ENCODE data around the gene GMNN.

GMNN gene

GRCh38 chr6:24777227-24777626 is 2.5 kb downstream of the GMNN start:
- Histone ChIP-seq H3K23ac (ENCODE audit: low read length) (no peak overlapping the region), H3K36me3 (ENCODE audit: control insufficient read depth in 1 of 2, insufficient read depth in 2 of 2, low read length in 2 of 2) (peaks cover 4 to 9% of the 10 kb centered on the region in 2 experiments), H2BK5ac (ENCODE audit: low read depth, low read length, poor library complexity) (no peak overlapping the region), H2BK12ac (ENCODE audit: low read length) (no peak overlapping the region), H3K14ac (ENCODE audit: low read length) (no peak overlapping the region), H3K4me2 (ENCODE audit: low read length) (no peak overlapping the region), H4K8ac (ENCODE audit: low read depth, low read length) (no peak overlapping the region), H3K4me3 (ENCODE audit: low read depth, low read length) (no peak overlapping the region), H4K91ac (ENCODE audit: low read depth, low read length) (no peak overlapping the region), H3K18ac (ENCODE audit: low read length) (no peak overlapping the region), H3K27me3 (ENCODE audit: insufficient read depth, low read length) (no peaks in the 10 kb centered on the region), H2BK120ac (ENCODE audit: insufficient read depth, low read length, poor library complexity) (no peak overlapping the region), H3K4ac (ENCODE audit: low read depth, low read length) (no peak overlapping the region), H3K9me3 (ENCODE audit: insufficient read depth, low read depth, low read length) (no peaks in the 10 kb centered on the region), H3K4me1 (ENCODE audit: control insufficient read depth in 1 of 2, insufficient read depth in 2 of 2, low read length in 2 of 2) (peaks cover 3% of the 10 kb centered on the region in 2 experiments), H4K12ac (ENCODE audit: low read depth, low read length) (no peak overlapping the region), H3K27ac (ENCODE audit: low read depth, low read length) (no peak overlapping the region), H2AK5ac (ENCODE audit: low read length) (no peak overlapping the region), H2AFZ (ENCODE audit: insufficient read depth, low read length, poor library complexity) (no peak overlapping the region), H3K79me1 (ENCODE audit: low read length) (peaks cover 5% of the 10 kb centered on the region), H3K79me2 (ENCODE audit: control insufficient read depth, insufficient read depth, low read length, poor library complexity) (peaks cover 14% of the 10 kb centered on the region), H3K9ac (ENCODE audit: low read length) (no peak overlapping the region)
- no peak for DNase-seq
- no CpG with 5 or more reads among the region's 1 CpG for WGBS (ENCODE audit: extremely low coverage, insufficient coverage, insufficient read length)

GRCh38 chr6:24778121-24778520 is 3.4 kb downstream of the GMNN start:
- Histone ChIP-seq H4K8ac (ENCODE audit: low read depth, low read length) (peak overlapping the region; percentile 5), H2BK120ac (ENCODE audit: insufficient read depth, low read length, poor library complexity) (no peak overlapping the region), H3K18ac (ENCODE audit: low read length) (peak overlapping the region; percentile 84), H2AK5ac (ENCODE audit: low read length) (no peak overlapping the region), H4K91ac (ENCODE audit: low read depth, low read length) (no peak overlapping the region), H3K4me2 (ENCODE audit: low read length) (no peak overlapping the region), H3K23ac (ENCODE audit: low read length) (no peak overlapping the region), H3K9me3 (ENCODE audit: insufficient read depth, low read depth, low read length) (no peaks in the 10 kb centered on the region), H4K12ac (ENCODE audit: low read depth, low read length) (no peak overlapping the region), H2BK5ac (ENCODE audit: low read depth, low read length, poor library complexity) (no peak overlapping the region), H3K9ac (ENCODE audit: low read length) (no peak overlapping the region), H3K4me3 (ENCODE audit: low read depth, low read length) (no peak overlapping the region), H3K36me3 (ENCODE audit: control insufficient read depth in 1 of 2, insufficient read depth in 2 of 2, low read length in 2 of 2) (peaks cover 4 to 9% of the 10 kb centered on the region in 2 experiments), H3K4ac (ENCODE audit: low read depth, low read length) (peak overlapping the region; percentile 84), H3K79me1 (ENCODE audit: low read length) (peaks cover 5% of the 10 kb centered on the region), H2BK12ac (ENCODE audit: low read length) (no peak overlapping the region), H3K27ac (ENCODE audit: low read depth, low read length) (no peak overlapping the region), H2AFZ (ENCODE audit: insufficient read depth, low read length, poor library complexity) (no peak overlapping the region), H3K4me1 (ENCODE audit: control insufficient read depth in 1 of 2, insufficient read depth in 2 of 2, low read length in 2 of 2) (peaks cover 3% of the 10 kb centered on the region in 2 experiments), H3K27me3 (ENCODE audit: insufficient read depth, low read length) (no peaks in the 10 kb centered on the region), H3K79me2 (ENCODE audit: control insufficient read depth, insufficient read depth, low read length, poor library complexity) (peaks cover 14% of the 10 kb centered on the region), H3K14ac (ENCODE audit: low read length) (no peak overlapping the region)
- DNase-seq = no peak
- WGBS (ENCODE audit: extremely low coverage, insufficient coverage, insufficient read length) = no CpG with 5 or more reads among the region's 1 CpG

- Histone ChIP-seq H2BK12ac (ENCODE audit: low read length) (no peak overlapping the region), H2BK120ac (ENCODE audit: insufficient read depth, low read length, poor library complexity) (no peak overlapping the region), H3K4me2 (ENCODE audit: low read length) (no peak overlapping the region), H3K14ac (ENCODE audit: low read length) (no peak overlapping the region), H4K91ac (ENCODE audit: low read depth, low read length) (no peak overlapping the region), H3K4ac (ENCODE audit: low read depth, low read length) (no peak overlapping the region), H4K8ac (ENCODE audit: low read depth, low read length) (no peak overlapping the region), H3K18ac (ENCODE audit: low read length) (no peak overlapping the region), H3K9me3 (ENCODE audit: insufficient read depth, low read depth, low read length) (no peaks in the 10 kb centered on the region), H3K23ac (ENCODE audit: low read length) (no peak overlapping the region), H3K27ac (ENCODE audit: low read depth, low read length) (no peak overlapping the region), H2AFZ (ENCODE audit: insufficient read depth, low read length, poor library complexity) (no peak overlapping the region), H3K9ac (ENCODE audit: low read length) (no peak overlapping the region), H3K36me3 (ENCODE audit: control insufficient read depth in 1 of 2, insufficient read depth in 2 of 2, low read length in 2 of 2) (peaks cover 4 to 9% of the 10 kb centered on the region in 2 experiments), H3K27me3 (ENCODE audit: insufficient read depth, low read length) (no peaks in the 10 kb centered on the region), H2AK5ac (ENCODE audit: low read length) (no peak overlapping the region), H3K4me1 (ENCODE audit: control insufficient read depth in 1 of 2, insufficient read depth in 2 of 2, low read length in 2 of 2) (peaks cover 3% of the 10 kb centered on the region in 2 experiments), H3K79me2 (ENCODE audit: control insufficient read depth, insufficient read depth, low read length, poor library complexity) (peaks cover 14% of the 10 kb centered on the region), H3K79me1 (ENCODE audit: low read length) (peaks cover 5% of the 10 kb centered on the region), H2BK5ac (ENCODE audit: low read depth, low read length, poor library complexity) (no peak overlapping the region), H3K4me3 (ENCODE audit: low read depth, low read length) (no peak overlapping the region), H4K12ac (ENCODE audit: low read depth, low read length) (no peak overlapping the region)
- DNase-seq = no peak
These were observed 4.1 kb downstream of the GMNN start for GRCh38 chr6:24778878-24779277.

GRCh38 chr6:24779416-24780016 is 4.8 kb downstream of the GMNN start:
- H3K36me3 ChIP-seq (ENCODE audit: control insufficient read depth in 1 of 2, insufficient read depth in 2 of 2, low read length in 2 of 2) = peaks cover 4 to 9% of the 10 kb centered on the region in 2 experiments
- no peaks in the 10 kb centered on the region for H3K9me3 ChIP-seq (ENCODE audit: insufficient read depth, low read depth, low read length)
- H3K23ac ChIP-seq (ENCODE audit: low read length) = no peak overlapping the region
- H2AFZ ChIP-seq (ENCODE audit: insufficient read depth, low read length, poor library complexity) = no peak overlapping the region
- peaks cover 5% of the 10 kb centered on the region for H3K79me1 ChIP-seq (ENCODE audit: low read length)
- H3K4me3 ChIP-seq (ENCODE audit: low read depth, low read length) = no peak overlapping the region
- no peak overlapping the region for H2BK12ac ChIP-seq (ENCODE audit: low read length)
- no peak overlapping the region for H3K27ac ChIP-seq (ENCODE audit: low read depth, low read length)
- no peak overlapping the region for H3K9ac ChIP-seq (ENCODE audit: low read length)
- peaks cover 14% of the 10 kb centered on the region for H3K79me2 ChIP-seq (ENCODE audit: control insufficient read depth, insufficient read depth, low read length, poor library complexity)
- H2BK120ac ChIP-seq (ENCODE audit: insufficient read depth, low read length, poor library complexity) = no peak overlapping the region
- no peak overlapping the region for H4K12ac ChIP-seq (ENCODE audit: low read depth, low read length)
- peaks cover 3% of the 10 kb centered on the region in 2 experiments for H3K4me1 ChIP-seq (ENCODE audit: control insufficient read depth in 1 of 2, insufficient read depth in 2 of 2, low read length in 2 of 2)
- H4K91ac ChIP-seq (ENCODE audit: low read depth, low read length) = no peak overlapping the region
- no peak overlapping the region for H3K14ac ChIP-seq (ENCODE audit: low read length)
- WGBS (ENCODE audit: extremely low coverage, insufficient coverage, insufficient read length) = no CpG with 5 or more reads among the region's 3 CpGs
- no peak overlapping the region for H3K4me2 ChIP-seq (ENCODE audit: low read length)
- H3K27me3 ChIP-seq (ENCODE audit: insufficient read depth, low read length) = no peaks in the 10 kb centered on the region
- no peak overlapping the region for H2BK5ac ChIP-seq (ENCODE audit: low read depth, low read length, poor library complexity)
- no peak overlapping the region for H2AK5ac ChIP-seq (ENCODE audit: low read length)
- H3K18ac ChIP-seq (ENCODE audit: low read length) = no peak overlapping the region
- H3K4ac ChIP-seq (ENCODE audit: low read depth, low read length) = no peak overlapping the region
- peak in 1 of 2 donors; percentile 75 for DNase-seq
- no peak overlapping the region for H4K8ac ChIP-seq (ENCODE audit: low read depth, low read length)
